T-helper 1 cell treated with Interleukin-12 subunit alpha and Interleukin-12 subunit beta and Interleukin-4 antibody, amounts not matched to agents 30 μg/mL and 1 μg/mL, for 36 hours (primary cell): Measurements from ENCODE around the gene HES7.
"Not testable (repeated sequence)": the region's sequence is repeated elsewhere in the genome, so short reads cannot be mapped to it uniquely, and the experiment has no call there.

Experiments
- H3K27ac Mint-ChIP-seq: one replicate; pipeline ENCODE4 v1.8.0; 2021; ENCODE audit warnings: mild to moderate bottlenecking, mixed read lengths
- H3K27me3 Mint-ChIP-seq: one replicate; pipeline ENCODE4 v1.8.0; 2021; ENCODE audit warnings: low read depth, mixed read lengths
- H3K36me3 Mint-ChIP-seq: one replicate; pipeline ENCODE4 v1.8.0; 2021; ENCODE audit warnings: low read depth, mixed read lengths
- H3K4me1 Mint-ChIP-seq: one replicate; pipeline ENCODE4 v1.8.0; 2021; ENCODE audit warnings: low read depth, mixed read lengths
- H3K4me3 Mint-ChIP-seq: one replicate; pipeline ENCODE4 v1.8.0; 2021; ENCODE audit warnings: mild to moderate bottlenecking, moderate library complexity, mixed read lengths
- H3K9me3 Mint-ChIP-seq: one replicate; pipeline ENCODE4 v1.8.0; 2021; ENCODE audit warnings: mixed read lengths

Gene HES7

DNA sequence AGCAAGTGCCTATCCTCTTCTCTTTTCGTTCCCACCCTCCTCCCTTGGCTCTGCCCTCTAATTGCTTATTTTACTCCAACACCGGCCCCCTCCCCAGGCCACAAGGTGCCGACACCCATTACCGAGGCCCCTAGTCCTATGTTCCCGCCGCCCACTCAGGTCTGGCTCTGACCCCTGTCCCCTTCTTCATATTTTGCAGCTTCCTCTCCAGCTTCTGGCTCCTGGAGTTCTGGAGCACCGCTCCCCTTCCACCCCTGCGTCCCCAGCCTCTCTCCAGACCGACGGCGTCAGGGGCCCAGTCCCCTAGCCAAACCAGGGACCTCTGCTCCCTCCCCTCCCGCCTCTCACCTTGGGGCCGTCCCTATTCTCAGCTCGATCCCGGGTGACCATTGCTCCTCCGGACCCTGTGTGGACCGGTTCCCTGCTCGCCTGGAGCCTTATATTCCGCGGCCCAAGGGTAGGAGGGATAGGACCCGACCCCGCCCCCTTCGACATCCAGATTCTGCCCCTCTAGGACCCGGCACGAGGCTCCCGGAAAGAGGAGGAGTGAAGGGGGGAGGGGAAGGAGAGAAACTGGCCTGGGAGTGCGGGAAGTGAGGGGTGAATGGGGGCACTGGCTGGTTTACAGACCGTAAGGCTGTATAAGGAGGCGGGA, at the start of gene HES7:
HES7 (minus strand) TSS at position 412 of the 655 bp plus-strand sequence; CDS start at position 390, 22 bp downstream.
- Mint-ChIP-seq H3K4me3 (peak within 1 kb of the TSS; percentile 92), H3K27me3 (peaks cover 56% of the 10 kb centered on the region), H3K4me1 (peaks cover 58% of the 10 kb centered on the region), H3K36me3 (peaks cover 12% of the 10 kb centered on the region), H3K9me3 (no peaks in the 10 kb centered on the region), H3K27ac (peak within 1 kb of the TSS; percentile 80)

DNA sequence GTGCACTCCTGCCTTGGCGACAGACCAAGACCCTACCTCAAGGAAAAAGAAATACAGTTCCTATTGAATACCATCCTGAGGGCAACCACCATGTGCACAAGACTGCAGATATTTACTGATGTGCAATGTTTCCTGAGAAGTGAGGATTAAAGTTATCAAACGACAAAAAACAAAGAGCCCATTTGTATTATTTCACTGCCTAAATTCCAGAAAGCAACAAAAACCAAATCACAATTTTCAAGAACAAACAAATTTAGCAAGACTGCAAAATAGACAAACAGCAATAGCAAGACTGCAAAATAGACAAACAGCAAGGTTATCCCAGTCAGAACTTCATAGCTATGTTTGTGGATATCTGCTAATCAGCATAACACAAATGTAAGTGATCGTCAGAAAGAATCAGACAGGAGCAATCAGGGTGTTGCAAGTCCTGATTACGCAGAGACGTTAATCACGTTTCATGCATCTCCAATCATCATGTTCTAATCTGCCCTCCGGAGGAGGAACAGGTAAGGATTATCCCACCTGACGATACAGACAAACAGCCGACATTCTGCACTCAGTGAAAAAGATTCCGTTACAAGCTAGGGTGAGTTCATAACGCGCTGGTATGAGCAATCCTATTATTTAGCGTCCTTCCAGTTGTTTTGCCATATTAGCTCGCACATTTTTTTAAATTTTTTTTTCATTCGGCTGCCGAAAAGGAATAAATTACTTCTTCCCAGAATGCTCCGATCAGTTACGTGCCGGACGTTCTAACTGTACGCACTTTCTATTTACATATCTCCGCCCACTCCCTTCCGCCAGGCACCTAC, 49.4 kb upstream of the HES7 start:
- Mint-ChIP-seq H3K9me3 (no peaks in the 10 kb centered on the region), H3K36me3 (no peaks in the 10 kb centered on the region), H3K27ac (peak overlapping the region; percentile 99), H3K27me3 (no peaks in the 10 kb centered on the region), H3K4me1 (peaks cover 43% of the 10 kb centered on the region), H3K4me3 (peak overlapping the region; percentile 91)

DNA sequence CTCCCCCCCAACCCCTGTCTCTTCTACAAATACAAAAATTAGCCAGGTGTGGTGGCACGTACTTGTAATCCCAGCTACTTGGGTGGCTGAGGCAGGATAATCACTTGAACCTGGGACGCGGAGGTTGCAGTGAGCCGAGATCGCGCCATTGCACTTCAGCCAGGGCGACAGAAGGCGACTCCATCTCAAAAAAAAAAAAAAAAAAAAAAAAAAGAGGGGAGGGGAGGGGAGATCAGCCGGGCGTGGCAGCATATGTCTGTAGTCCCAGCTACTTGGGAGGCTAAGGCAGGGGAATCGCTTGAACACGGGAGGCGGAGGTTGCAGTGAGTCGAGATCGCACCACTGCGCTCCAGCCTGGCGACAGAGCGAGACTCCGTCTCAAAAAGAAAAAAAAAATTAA, 46.3 kb upstream of the HES7 start:
- not testable (repeated sequence) for H3K4me3 Mint-ChIP-seq, H3K27ac Mint-ChIP-seq, H3K9me3 Mint-ChIP-seq, H3K36me3 Mint-ChIP-seq, H3K27me3 Mint-ChIP-seq
- peaks cover 25% of the 10 kb centered on the region for H3K4me1 Mint-ChIP-seq

DNA sequence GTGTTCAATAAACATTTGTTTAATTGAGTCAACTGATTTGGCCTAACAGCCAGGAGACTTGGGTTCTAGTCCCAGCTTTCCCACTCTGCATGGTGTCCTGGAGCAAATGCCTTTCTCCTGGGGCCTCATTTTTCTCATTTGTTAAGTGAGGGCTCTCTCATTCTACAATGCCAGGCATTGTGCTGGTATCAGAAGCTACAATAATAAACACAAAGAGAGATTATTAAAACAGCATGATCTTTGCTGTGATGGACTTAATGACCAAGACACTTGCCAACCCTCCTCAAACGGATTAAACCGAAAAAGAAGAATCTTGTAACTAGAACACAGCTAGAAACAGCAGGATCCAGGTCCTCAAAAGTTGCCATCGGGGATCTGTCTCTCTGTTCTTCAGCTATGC, 43.6 kb upstream of the HES7 start:
- peaks cover 24% of the 10 kb centered on the region for H3K4me1 Mint-ChIP-seq
- H3K36me3 Mint-ChIP-seq, result peaks cover 2% of the 10 kb centered on the region
- no peak overlapping the region for H3K4me3 Mint-ChIP-seq
- no peaks in the 10 kb centered on the region for H3K9me3 Mint-ChIP-seq
- no peaks in the 10 kb centered on the region for H3K27me3 Mint-ChIP-seq
- no peak overlapping the region for H3K27ac Mint-ChIP-seq

DNA sequence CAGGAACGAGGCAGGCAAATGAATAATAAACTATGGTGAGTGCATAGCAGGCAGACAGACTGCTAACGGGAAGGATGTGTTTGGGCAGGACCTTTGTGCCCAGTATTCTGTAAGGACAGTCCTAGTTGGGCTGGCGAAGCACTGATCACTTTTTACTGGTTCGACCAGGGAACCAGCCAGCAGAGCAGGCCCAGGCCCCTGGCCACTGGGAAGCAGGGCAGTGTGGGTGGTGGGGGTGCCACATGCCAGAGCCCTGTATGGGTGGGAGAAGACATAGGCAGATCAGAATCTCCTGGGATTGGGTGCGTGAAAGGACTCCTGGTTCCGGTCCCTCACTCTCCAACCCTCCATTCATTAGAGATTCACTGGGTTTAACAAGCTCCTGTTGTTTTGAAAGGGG, 42.8 kb upstream of the HES7 start:
- Mint-ChIP-seq H3K36me3 (peaks cover 3% of the 10 kb centered on the region), H3K27ac (no peak overlapping the region), H3K27me3 (no peaks in the 10 kb centered on the region), H3K4me3 (no peak overlapping the region), H3K9me3 (no peaks in the 10 kb centered on the region), H3K4me1 (peaks cover 26% of the 10 kb centered on the region)

DNA sequence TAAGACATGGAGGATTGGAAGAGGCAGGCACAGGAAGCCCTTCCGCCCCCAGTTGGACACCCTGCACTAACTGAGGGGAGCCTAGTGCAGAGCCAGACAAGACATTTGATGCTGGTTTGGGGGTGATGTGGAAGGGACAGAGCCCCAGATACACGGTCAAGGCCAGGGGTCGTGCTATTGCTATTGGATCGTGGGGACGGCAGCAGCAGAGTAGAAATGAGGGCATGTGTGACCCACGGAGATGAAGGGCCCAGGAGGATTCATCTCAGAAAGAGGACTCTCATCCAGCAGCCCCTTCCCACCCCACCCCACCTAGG, 40.9 kb upstream of the HES7 start:
- Mint-ChIP-seq H3K4me1 (peaks cover 42% of the 10 kb centered on the region), H3K4me3 (peak overlapping the region; percentile 86), H3K27me3 (no peaks in the 10 kb centered on the region), H3K9me3 (no peaks in the 10 kb centered on the region), H3K36me3 (peaks cover 19% of the 10 kb centered on the region), H3K27ac (peak overlapping the region; percentile 98)

DNA sequence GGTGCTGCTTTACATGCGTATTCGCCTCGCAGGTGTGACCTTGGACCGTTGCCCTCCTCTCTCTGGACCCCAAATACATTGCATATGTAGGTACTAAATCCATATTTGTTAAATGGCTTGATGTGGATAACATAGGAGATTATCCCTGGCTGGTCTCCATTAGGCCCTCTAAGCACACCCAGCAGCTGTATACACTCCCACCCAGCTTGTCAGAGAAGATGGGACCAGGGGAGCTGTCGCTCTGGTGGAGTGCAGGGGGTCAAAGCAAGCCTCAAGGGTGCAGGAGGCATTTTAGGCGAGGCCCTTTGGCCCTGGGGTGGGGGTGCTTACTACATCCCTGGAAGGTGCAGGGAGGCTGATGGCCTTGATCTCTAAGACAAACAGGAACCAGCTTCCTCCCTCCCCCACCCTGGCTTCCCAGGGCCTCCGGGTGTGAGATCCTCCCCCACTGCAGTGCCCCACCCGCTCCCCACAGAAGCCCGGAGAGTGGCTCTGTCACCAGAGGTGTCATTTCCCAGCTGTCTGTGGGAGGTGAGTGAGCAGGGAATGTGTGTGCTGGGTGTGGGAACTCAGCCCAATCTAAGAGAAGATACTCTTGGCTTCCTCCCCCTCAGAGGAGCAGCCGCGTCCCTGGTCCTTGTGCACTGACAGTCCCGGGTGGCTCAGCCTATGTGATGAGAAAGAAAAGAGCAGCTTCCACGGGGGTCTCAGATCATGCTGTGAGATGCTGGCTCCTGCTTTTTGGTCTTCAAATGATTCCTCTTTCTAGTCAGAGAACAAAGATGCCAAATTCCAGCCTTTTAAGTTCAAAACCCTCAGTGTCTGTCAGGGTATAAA, 40.3 kb upstream of the HES7 start:
- H3K9me3 Mint-ChIP-seq, result no peaks in the 10 kb centered on the region
- peak overlapping the region; percentile 86 for H3K4me3 Mint-ChIP-seq
- H3K36me3 Mint-ChIP-seq, result peaks cover 23% of the 10 kb centered on the region
- H3K4me1 Mint-ChIP-seq, result peaks cover 42% of the 10 kb centered on the region
- H3K27ac Mint-ChIP-seq, result peak overlapping the region; percentile 98
- H3K27me3 Mint-ChIP-seq, result no peaks in the 10 kb centered on the region

DNA sequence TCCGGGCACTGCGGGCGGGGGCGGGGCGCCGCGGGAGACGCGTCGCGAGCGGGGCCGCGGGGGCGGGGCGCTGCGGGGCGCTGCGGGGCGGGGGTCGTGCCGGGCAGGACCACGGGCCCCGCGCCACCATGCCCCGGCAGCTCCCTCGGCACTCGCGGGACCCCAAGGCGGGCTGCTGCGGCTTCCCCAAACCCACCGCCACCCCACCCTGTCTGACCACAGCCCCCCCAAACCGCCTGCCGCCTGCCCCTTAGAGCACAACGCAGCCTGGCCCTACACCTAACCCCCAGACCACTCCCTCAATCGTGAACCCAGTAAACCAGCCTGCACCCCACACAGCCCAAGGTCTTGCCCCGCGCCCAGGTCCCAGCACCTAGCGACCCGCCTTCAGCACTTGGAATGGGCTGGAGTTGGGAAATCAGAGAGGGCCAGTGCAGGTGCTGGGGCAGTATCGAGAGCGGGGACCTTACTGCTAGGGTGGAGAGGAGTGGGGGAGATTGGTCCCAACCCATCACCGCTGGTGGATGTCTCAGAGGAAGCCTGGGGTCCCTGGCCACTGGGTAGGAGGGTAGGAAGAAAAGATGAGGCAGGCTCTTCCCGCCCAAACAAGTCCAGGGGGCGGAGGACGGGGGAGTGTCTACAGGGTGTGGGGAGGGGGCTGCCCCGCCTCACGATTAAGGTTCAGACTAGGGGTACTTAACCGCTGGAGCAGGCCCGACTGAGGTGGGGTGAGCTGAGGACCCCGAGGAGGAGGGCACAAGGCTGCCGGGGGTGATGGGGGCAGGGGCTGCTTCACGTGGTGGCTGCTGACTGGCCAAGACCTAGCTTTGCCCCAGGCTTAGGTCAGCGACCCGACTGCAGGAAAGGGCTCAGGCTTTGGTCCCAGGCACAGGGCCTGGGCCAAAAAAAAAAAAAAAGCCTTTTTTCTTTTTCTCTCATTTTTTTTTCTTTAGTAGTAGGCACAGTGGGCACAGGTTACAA, 39.4 kb upstream of the HES7 start:
- peaks cover 30% of the 10 kb centered on the region for H3K36me3 Mint-ChIP-seq
- H3K9me3 Mint-ChIP-seq, result no peaks in the 10 kb centered on the region
- peak overlapping the region; percentile 98 for H3K27ac Mint-ChIP-seq
- H3K27me3 Mint-ChIP-seq, result no peaks in the 10 kb centered on the region
- peaks cover 49% of the 10 kb centered on the region for H3K4me1 Mint-ChIP-seq
- H3K4me3 Mint-ChIP-seq, result peak overlapping the region; percentile 86

DNA sequence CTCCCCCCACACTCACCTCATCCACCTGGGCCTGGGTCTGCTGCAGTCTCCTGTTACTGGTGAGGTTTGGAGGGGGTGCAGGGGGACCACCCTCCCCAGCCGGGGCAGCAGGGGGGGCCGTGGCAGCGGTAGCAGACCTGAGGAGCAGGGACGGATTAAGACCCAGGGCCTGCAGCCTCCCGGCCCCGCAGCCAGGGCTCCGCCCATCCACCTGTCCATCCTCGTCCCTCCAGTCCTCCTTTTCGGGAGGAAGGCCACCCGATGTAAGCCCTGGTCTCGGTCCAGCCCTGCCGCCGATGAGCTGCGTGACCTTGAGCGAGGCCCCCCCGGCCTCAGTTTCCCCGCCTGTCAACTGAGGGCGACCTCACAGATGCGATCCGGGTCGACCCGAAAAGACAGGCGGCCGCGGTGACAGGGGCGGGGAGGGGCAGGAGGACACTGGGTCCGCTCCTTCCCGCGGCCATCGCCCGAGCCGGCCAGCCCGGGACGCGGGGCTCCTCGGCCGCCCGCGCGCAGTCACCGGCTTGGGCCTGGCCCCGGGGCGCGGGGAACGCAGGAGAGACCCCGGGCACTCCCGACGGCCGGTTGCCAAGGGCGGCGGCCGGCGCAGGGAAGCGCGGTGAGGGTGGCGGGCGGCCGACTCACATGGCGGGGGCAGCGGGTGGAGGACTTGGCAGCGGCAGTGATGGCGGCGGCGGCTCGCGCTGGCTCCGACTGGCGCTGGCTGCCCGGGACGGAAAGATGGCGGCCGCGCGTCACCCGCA, 38.5 kb upstream of the HES7 start, which contains the start of gene VAMP2:
VAMP2 (minus strand) TSS at position 716 of the 764 bp plus-strand sequence; CDS start at position 647, 69 bp downstream.
- H3K4me1 Mint-ChIP-seq, result peaks cover 49% of the 10 kb centered on the region

DNA sequence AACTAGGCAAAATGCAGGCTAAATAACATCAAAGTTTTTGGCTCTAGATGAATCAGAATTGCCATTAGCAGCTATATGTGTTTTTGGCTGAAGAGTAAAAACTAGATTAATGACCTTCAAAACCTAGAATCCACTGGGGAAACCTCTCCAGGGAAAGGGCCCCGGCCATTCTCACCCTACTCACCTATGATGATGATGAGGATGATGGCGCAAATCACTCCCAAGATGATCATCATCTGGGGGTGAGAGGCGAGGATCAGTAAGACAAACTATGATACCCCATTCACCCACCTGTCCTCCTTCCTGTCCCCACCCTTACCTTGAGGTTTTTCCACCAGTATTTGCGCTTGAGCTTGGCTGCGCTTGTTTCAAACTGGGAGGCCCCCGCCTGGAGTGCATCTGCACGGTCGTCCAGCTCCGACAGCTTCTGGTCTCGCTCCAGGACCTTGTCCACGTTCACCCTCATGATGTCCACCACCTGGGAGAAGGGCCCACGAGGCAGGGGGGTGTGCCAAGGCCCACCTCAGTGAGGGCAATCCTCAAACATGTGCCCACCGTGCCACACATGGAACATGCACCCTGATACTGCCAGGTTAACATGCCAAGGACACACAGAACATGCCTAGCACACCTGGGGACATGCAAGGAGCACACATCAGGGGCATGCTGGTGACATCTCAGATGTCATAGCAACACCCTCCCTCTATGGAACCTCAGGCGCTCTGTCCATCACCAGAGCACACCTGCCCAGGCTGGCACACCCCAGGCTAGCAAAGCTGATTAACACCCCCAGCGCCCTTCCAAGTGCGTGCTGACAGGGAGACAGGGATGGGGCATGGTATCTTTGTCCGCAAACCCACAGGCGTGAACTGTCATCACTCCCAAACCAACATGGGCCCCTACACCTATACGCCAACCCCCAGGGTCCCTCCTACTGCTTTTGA, 37.7 kb upstream of the HES7 start:
- Mint-ChIP-seq H3K27me3 (no peaks in the 10 kb centered on the region), H3K9me3 (no peaks in the 10 kb centered on the region), H3K36me3 (peaks cover 30% of the 10 kb centered on the region), H3K27ac (peak overlapping the region; percentile 76), H3K4me3 (peak overlapping the region; percentile 84), H3K4me1 (peaks cover 49% of the 10 kb centered on the region)

More for the DNA sequence above, 38.5 kb upstream of the HES7 start, which contains the start of gene VAMP2:
- H3K9me3 Mint-ChIP-seq, result no peaks in the 10 kb centered on the region
- peaks cover 30% of the 10 kb centered on the region for H3K36me3 Mint-ChIP-seq
- peak within 1 kb of the TSS; percentile 86 for H3K4me3 Mint-ChIP-seq
- H3K27ac Mint-ChIP-seq, result peak within 1 kb of the TSS; percentile 98
- H3K27me3 Mint-ChIP-seq, result no peaks in the 10 kb centered on the region

DNA sequence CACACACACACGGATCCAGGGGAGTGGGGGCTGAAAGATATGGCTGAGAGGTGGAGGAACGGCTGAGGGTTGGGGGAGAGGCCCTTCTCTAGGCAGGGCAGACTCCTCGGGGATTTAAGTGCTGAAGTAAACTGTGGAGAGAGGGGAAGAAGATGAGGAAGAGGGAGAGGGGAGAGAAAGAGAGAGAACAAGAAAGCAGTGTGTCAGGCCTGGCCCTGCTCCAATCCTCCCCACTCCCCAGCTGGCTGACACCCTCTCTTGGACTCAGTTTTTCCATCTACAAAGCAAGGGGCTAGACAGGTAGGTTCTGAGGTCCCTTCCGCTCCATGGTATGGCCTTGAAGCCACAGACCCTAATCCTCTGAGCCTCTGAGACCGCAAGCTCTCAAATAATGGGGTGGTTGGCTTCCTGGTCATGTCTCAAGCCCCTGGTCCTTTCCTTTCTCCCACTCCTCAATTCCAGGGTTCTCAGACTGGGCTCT, 36.9 kb upstream of the HES7 start:
- peak overlapping the region; percentile 84 for H3K4me3 Mint-ChIP-seq
- H3K9me3 Mint-ChIP-seq, result no peaks in the 10 kb centered on the region
- peak overlapping the region; percentile 76 for H3K27ac Mint-ChIP-seq
- peaks cover 30% of the 10 kb centered on the region for H3K36me3 Mint-ChIP-seq
- H3K4me1 Mint-ChIP-seq, result peaks cover 49% of the 10 kb centered on the region
- no peaks in the 10 kb centered on the region for H3K27me3 Mint-ChIP-seq

DNA sequence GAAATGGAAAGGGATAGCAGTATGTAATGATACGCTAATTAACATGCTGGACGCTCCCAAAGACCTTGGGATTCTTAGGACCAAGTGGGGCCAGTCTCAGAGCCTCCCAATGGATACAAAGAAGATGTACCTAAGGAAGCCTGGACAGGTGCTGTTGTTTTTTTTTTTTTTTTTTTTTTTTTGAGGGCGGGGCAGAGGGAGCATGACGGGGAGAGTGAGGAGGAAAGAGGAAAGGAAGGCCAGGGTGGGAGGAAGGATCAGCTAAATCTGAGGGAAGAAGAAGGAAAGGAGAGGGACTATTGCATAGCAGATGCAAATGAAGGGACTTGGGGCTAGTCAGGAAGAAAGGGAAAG, 36.3 kb upstream of the HES7 start:
- no peaks in the 10 kb centered on the region for H3K9me3 Mint-ChIP-seq
- H3K27me3 Mint-ChIP-seq, result no peaks in the 10 kb centered on the region
- peak overlapping the region; percentile 84 for H3K4me3 Mint-ChIP-seq
- peaks cover 53% of the 10 kb centered on the region for H3K4me1 Mint-ChIP-seq
- peaks cover 30% of the 10 kb centered on the region for H3K36me3 Mint-ChIP-seq
- peak overlapping the region; percentile 76 for H3K27ac Mint-ChIP-seq
